GM19023 (cell line): ENCODE measurements around the gene TINCR.
"Not testable (repeated sequence)": the region's sequence is repeated elsewhere in the genome, so short reads cannot be mapped to it uniquely, and the experiment has no call there.

Experiments
- ATAC-seq: cut with Tn5 transposase; IDR thresholded peaks from one replicate; pipeline ENCODE4 v1.9.1; 2021; ENCODE audit warnings: mild to moderate bottlenecking, moderate library complexity; ENCODE audit not compliant: unreplicated experiment

Gene TINCR

DNA sequence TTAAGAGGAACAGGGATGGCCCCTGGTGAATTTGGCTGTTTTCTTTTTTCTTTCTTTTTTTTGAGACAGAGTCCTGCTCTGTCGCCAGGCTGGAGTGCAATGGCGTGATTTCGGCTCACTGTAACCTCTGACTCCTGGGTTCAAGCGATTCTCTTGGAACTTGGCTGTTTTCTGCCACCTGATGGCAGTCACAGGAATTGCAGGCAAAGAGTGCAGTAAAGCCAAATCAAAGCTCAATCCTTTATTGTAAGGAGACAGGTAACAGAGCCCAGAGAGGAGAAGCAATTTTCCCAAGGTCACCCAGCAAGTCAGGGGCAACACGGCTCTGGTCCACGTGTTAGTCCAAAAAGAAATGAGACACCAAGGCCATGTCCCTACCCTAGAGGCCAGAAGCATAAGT lies 6.2 kb downstream of the TINCR start:
- no peak for ATAC-seq

DNA sequence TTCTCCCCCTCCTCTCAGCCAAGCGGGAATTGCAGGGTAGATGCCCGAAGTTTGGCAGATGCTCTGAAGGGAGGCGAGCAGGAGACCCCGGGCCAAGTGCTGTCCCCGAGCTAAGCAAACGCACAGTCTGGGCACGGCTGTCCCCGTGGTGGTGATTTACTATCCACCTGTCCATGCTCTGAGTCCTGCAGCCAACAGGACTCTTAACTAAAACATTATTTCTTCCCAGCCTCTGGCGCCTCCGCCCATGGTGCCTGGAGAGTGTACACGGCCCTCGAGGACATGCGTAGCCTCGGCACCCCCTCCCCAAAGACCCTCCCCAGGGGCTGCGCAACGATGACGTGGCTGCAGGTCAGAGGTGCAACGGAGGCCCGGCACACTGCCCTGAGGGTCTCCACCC lies 7.6 kb downstream of the TINCR start:
- no peak for ATAC-seq

DNA sequence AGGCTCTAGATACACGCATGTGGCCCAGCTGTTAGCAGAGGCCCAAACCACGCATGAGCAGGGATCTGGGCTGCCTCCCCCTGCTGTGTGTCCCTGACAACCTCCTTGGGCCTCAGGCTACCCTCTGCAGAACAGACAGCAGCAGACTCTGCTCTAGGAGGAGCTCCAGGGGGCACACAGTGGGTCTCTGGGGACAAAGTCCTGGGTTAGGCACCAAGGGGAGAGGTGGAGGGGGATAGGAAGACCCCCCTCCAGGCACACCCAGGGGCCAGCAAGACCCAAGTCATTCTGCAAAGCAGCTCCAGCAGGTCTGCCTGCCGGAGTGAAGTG lies 8.0 kb downstream of the TINCR start:
- no peak for ATAC-seq

DNA sequence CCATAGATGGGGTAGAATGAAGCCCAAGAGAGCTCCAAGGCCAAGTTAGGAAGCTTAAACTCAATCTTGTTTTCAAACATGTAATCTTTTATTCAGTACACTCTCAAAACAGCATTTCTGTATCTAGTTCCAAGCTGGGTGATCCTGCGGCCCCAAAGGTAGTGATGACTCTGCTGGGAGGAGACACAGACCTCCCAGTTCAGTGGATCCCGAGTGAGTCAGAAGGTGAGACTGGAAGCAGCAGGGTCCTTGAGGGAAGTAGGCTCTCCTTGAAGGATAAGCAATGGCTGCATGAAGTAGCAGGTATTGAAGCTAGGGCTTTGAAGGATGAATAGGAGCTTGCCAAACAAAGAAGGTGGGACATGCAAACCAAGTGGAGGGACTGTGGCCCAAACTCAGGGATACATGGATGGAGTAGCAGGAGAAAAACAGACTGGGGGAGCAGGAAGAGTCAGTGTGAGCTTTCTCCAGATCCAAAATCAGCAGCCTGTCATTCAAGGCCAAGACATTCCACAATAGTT lies 9.6 kb downstream of the TINCR start:
- no peak for ATAC-seq

DNA sequence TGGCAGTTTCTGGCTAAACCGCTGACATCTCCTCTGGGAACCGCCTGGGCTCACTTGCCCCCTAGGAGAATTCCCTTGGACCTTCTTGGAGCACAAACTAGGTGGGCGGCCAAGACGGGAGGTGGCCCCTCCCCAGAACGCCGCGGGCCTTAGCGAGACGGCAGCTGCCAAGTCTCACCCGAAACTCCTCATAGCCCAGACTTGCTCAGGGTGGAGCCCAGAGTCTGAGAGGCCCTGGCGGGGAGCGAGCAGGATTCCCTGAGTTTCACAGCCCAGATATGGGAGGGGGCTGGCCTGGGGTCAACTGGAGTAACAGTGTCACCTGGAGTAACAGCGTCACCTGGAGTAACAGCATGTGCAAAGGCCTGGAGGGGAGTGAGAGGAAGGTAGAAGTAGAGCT lies 10.1 kb downstream of the TINCR start:
- ATAC-seq = no peak

DNA sequence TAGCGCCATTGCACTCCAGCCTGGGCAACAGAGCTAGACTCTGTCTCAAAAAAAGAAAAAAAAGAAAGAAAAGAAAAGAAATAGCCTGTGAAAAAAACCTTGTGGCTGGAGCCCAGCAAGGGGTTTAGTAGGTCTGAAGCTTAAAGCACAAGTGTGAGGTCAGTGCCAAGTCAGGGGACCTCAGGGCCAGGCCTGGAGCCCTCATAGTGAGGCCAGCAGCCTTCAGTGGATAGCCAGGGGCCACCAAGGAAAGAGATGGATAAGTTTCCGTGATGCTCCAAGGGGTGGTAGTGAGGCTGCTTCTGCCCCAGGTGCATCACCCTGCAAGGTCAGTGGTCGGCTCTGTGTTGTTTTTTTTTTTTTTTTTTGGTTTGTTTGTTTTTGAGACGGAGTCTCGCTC lies 12.9 kb downstream of the TINCR start:
- no peak for ATAC-seq

DNA sequence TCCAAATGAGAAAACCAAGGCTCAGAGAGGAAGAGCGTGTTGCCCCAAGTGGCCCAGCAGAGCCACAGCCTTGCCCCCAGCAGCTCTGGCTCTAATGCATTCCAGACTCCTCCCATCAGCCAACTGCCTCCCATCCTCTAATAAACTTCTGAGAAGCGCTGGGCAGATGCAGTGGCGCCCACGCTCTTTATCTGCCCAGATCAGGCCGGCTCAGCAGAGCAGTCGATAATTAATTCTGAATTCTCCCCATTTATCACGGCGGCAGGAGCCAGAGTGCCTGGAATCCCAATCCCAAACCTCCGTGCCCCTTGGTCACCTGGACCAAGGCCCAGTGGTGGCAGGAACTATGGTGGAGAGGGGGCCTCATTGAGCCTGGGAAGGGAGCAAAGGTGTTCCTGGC lies 13.9 kb downstream of the TINCR start:
- ATAC-seq = no peak

DNA sequence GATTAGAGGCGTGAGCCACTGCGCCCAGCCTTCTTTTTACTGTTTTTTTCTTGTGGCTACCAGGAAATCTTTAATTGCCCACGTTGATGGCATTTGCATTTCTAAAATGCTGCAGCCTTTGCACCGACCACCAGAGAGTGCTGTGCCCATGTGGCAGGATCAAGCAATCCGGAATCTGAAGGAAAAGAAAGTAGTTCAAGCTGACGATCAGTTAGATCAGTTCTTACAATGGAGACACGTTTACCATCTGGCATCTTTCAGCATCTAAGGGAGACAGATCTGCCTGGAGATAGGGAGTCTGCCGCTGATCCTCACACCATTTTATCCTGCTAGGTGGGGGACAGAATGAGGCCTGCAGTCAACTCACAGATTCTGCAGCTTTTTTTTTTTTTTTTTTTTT lies 19.9 kb downstream of the TINCR start:
- ATAC-seq = no peak

DNA sequence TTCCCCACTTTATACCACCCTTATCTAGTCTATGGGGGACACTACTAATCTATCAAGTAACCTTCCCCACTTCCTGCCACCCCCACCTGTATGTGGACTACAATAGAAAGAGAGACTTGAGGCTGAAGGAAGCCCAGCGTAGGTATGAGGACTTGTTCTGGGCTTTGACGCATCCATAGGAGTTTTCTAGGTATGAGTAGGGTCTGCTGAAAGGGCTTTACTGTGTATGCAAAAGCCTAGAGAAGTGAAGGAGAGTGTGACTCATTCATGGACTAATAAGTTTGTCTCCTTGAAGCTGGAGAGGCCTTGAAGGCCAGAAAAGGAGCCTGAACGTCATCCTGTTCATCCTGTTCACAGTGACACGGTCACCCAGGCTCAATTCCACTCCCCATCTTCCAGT lies 21.8 kb downstream of the TINCR start:
- no peak for ATAC-seq

DNA sequence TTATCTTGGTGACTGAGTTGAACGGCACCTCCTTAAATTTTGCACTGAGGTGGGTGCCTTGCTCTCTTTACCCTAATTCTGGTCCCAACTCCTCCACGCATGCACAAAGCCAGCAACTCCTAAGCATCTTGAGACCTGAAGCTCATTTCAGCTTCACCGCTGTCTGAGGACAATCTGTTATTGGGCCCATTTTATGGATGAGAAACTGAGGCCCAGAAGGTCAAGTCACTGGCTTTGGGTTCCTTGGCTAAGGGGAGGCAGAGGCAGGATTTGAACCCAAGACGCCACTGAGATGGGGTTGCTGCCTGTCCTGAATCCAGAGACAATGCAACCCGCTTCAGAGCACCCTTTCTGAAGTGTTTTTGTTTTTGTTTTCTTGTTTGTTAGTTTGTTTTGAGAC lies 22.7 kb downstream of the TINCR start:
- no peak for ATAC-seq

DNA sequence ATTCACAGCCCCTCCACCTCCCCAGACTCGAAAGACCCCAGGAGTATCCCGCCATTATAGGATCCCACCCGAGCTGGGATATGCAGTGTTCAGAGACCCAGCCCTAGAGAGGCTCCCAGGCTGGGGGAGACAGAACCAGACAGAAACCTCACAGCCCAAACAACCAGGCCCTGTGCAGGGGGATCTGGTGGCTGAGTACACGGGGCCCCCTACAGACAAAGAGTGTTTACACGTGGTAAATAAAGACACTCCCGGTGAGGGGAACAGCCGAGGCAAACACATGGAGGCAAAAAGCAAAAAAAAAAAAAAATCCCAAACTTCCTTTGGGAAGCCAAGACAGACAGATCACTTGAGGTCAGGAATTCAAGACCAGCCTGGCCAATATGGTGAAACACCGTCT lies 25.1 kb downstream of the TINCR start:
- ATAC-seq = no peak

DNA sequence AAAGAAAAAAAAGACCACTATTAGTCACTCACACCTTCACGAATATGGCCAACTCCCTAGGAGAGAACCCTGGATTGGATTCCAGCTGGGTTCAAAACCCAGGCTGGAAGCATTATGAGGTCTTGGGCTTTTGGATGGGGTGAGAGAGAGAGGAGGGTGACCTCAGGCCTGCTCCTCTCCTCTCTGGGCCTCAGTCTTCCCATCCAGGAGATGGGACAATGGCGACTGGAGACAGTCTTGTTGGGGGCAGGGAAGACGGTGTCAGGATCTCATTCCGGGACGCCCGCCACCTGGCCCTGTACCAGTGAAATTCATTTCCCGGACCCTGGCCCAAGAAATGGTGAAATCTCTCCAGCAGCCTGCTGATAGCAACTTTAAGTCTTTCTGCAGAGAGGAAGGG lies 26.3 kb downstream of the TINCR start:
- ATAC-seq = no peak

DNA sequence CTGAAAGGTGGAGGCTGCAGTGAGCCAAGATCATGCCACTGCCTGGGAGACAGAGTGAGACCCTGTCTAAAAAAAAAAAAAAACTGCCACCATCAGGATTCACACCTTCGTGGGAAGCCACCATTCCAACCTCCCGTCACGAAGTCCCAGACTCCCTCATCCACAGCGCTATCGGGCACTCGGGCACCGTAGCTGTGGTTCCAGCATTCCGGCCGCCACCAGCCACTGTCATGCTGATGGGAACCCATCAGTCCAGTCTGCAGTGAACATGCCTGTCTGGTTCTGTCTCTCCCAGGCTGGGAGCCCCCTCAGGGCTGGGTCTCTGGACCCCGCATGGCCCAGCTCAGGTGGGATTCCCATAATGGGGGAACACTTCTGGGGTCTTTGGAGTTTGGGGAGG lies 27.5 kb downstream of the TINCR start:
- ATAC-seq = no peak

DNA sequence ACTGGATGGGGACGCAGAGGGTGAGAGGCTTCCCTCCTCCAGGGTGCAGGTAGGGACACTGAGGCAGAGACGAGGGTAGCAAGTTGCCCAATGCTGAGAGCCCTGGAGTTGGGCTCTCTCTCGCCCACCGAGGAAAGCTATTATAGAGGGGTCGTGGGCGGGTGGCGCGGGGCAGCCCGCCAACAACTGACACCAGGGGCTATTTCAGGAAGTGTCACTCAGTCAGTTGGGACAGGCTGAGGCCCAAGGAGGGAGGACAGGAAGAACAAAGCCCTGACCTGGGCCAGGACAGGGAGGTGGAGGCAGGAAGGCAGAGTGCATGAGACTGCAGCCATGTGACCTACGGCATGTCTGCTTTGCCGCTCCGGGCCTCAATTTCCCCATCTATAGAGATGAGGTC lies 29.9 kb downstream of the TINCR start:
- no peak for ATAC-seq

DNA sequence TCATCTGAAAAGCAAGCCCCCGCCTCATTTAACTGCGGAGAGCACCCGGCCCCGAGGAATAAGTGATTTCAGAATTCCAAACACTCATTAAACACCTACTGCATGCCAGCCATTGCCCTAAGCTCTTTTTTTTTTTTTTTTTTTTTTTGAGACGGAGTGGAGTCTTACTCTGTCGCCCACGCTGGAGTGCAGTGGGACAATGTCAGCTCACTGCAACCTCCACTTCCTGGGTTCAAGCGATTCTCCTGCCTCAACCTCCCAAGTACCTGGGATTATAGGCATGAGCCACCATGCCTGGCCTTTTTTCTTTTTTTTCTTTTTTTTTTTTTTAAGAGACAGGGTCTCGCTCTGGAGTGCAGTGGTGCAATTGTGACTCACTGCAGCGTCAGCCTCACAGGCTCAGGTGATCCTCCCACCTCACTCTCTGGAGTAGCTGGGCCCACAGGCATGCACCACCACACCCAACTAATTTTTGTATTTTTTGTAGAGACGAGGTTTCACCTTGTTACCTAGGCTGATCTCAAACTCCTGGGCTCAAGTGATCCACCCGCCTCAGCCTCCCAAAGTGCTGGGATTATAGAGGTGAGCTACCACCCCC lies 30.7 kb downstream of the TINCR start:
- not testable (repeated sequence) for ATAC-seq

DNA sequence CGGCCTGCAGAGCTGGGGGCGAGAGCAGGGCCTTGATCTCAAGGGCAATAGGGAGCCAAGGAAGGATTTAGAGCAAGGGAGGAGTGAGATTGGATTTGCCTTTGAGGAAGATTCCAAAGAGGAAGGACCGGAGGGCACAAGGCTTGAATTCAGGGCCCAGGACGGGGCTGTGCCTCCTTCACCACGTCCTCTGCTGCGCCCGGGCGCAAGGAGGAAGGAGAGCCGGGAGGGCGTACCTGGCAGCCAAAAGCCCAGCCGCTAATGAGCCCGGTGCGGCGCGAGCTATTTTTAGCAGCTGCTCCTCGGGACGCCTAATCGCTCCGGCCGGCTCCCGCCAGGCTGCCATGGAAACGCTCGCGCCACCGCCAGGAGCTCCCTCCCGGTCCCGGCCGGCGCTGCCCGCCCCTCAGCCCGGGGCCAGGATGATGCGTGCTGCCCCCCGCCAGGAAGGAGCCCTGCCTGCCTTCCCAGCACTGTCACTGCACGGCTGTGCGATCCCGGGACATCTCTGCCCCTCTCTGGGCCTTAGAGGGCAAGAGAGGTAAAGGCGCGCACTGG lies 31.3 kb downstream of the TINCR start:
- no peak for ATAC-seq

DNA sequence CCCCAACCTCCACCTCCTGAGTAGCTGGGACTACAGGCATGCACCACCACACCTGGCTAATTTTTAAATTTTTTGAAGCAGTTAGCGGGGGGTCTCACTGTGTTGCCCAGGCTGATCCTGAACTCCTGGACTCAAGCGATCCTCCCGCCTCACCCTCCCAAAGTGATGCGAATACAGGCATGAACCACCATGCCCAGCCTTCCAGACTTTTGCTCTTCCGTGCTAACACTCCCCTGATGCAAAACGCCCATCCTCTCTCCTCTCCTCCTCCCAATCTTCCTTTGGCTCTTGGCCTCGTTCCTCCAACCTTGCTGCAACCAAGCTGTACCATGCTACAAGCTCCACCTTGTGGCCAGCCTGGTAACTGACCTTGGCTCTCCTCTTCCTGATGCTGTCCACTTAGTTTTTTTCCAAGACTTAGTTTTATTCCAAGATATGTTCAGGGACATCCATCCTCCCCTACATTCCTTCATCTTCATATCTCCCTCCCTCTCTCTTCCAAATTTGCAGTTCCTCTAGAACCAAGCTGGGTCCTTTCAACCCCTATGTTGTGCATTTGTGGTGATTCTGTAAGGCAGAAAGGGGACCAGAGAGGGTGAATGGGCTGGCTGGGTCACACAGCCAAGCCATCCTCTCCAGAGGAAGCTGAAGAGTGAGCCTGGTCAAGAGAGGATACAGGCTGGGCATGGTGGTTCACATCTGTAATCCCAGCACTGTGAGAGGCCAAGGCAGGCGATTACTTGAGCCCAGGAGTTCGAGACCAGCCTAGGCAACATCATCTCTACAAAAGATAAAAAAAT lies 32.8 kb downstream of the TINCR start:
- ATAC-seq = no peak

DNA sequence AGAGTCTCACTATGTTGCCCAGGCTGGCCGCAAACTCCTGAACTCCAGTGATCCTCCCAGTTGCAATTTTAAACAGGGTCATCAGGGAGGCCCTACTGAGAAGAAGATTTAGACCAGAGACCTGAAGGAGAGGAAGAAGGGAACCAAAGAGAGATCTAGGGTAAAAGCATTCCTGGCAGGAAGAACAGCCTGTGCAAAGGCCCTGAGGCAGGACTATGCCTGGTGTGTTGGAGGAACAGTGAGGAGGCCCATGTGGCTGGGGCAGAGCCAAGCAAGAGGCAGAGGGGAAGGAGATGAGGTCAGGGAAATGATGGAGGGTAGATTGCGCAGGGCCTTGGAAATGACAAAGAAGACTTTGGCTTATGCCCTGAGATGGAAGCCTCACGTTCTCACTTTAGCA lies 34.5 kb downstream of the TINCR start:
- no peak for ATAC-seq

DNA sequence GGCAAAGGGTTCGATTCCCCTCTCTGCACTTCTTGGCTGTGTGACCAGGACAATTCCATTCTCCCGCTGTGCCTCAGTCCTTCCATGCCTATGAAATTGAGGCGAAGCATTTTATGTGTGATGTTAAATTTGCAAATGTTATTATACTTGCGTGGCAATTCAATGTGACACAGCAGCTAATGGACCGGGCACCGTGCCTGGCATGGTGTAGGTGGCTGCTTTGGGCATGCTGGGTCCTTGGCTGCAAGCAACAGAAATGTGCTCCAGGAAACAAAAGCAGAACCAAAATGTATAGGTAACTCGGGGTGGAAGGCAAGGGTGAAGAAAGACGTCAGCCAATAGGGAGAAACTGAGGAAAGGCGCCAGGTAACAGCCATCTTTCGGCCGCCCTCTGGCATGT lies 37.1 kb downstream of the TINCR start:
- no peak for ATAC-seq

DNA sequence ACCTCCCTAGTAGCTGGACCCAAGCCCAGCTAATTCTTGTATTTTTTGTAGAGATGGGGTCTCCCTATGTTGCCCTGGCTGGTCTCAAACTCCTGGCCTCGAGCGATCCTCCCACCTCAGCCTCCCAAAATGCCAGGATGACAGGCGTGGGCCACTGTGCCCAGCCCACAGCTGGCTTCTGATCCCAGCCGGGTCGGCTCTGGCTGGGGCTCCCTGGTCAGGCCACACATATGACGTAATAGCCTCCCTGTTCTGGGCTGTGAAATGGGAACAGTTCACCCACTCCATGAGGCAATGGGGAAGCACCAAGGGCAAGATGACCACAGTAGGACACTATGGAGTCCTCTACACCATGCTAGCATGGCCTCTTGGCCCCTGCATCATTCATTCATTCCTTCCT lies 41.1 kb downstream of the TINCR start:
- no peak for ATAC-seq

DNA sequence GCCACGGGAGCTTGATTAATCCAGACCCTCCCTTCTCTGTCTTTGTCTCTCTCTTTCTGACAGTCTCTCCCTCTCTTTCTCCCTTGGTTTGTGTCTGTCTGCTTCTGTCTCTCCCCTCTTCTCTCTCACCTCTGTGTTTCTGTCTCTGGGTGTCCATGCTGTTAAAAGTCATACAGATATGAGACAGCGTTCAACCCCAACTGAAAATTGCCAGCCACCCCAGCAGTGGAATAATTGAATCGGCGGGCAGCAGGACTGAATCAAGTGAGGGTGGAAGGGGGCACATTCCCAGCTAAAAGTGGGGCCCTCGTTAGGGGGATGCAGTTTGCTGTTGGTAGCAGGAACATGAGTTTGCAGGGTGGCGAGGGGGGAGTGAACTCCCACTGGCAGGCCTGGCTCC lies 43.7 kb downstream of the TINCR start:
- ATAC-seq = no peak

DNA sequence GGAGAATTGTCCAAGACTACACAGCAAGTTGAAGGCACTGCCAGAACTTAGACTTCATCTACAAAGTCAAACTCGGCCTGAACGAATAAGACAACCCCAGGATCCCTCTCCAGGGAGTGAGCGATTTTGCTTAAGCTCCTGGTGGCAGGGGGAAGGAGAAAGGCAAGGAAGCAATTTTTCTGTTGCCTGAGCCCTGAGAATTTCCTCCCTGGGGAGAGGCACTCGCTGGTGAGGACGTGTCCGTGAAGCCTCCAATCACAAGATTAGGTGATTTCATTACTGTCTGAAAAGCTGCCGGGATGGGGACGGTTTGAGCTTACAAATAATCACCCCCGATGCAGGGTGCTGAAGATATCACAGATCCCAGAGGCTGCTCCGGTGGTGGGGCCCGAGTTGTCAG lies 45.6 kb downstream of the TINCR start:
- ATAC-seq = no peak

DNA sequence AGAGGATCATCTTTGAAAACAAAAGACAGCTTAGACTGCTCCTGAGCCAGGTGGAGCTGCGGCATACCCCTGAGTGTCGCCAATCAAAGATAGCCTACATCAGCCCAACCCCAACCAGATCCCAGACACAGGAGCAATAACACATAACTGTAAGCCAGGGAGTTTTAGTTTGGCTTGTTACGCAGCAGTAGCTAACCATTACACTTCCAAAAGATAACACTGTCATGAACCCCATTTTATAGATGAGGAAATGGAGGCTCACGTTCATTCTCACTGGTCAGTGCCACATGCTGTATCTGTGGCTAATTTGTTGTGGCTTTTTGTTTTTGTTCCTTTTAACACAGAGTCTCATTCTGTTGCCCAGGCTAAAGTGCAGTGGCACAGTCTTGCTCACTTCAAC lies 47.3 kb downstream of the TINCR start:
- ATAC-seq = no peak
